ENCODE results near the gene TCF7L2.

Gene TCF7L2

GRCh38 chr10:112957640-112958092 is 7.6 kb downstream of the TCF7L2 start:
- TF ChIP-seq POLR2A (IDR thresholded peaks at IDR 0.05; ENCODE audit: low read depth, low read length) (no peak), TAF1 (IDR thresholded peaks at IDR 0.05; ENCODE audit: borderline replicate concordance, low read depth, low read length) (no peak), POLR2AphosphoS5 (IDR thresholded peaks at IDR 0.05; ENCODE audit: low read depth, low read length) (no peak)
- DNase-seq (ENCODE audit: insufficient read length), result no peak
- no peak for FAIRE-seq

GRCh38 chr10:112958275-112958995 is 8.4 kb downstream of the TCF7L2 start:
- FAIRE-seq (no peak), DNase-seq (ENCODE audit: insufficient read length) (no peak)
- no peak for TF ChIP-seq POLR2AphosphoS5 (IDR thresholded peaks at IDR 0.05; ENCODE audit: low read depth, low read length)
- no peak for TF ChIP-seq POLR2A (IDR thresholded peaks at IDR 0.05; ENCODE audit: low read depth, low read length)
- TF ChIP-seq TAF1 (IDR thresholded peaks at IDR 0.05; ENCODE audit: borderline replicate concordance, low read depth, low read length), result no peak

DNA sequence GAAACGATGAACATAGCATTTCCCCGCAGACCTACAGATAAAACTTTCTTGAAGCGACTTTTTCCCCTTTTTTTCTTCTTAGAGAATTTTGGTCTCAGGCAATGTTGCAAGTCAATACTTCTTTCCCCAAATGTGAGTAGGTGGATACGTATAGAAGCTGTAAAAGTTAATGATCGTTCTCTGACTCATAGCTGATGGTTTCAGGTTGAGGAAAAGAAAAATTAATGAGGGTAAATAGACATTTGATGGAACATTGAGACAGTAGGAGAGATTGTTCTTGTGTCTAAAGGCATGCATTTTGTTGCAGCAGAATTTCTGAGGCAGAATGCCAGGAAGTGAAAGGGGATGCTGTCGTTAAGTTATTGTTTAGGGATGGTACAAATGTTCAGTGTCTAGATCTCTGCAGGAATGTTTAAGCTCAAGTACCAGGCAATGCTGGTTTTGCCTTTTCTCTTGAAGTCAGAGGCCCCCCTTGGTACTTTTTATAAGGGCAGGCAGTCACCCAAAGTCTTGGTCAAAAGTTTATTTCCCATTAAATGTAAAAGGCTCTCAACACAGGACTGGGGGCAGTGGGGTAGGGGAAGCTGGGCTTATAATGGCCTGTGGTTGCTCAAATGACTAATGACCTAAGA is 9.3 kb downstream of the TCF7L2 start:
- no peak for DNase-seq (ENCODE audit: insufficient read length)
- FAIRE-seq, result no peak
- no peak for TF ChIP-seq POLR2A (IDR thresholded peaks at IDR 0.05; ENCODE audit: low read depth, low read length)
- no peak for TF ChIP-seq TAF1 (IDR thresholded peaks at IDR 0.05; ENCODE audit: borderline replicate concordance, low read depth, low read length)
- no peak for TF ChIP-seq POLR2AphosphoS5 (IDR thresholded peaks at IDR 0.05; ENCODE audit: low read depth, low read length)

- no peak for DNase-seq (ENCODE audit: insufficient read length)
- TF ChIP-seq POLR2AphosphoS5 (IDR thresholded peaks at IDR 0.05; ENCODE audit: low read depth, low read length) (no peak), POLR2A (IDR thresholded peaks at IDR 0.05; ENCODE audit: low read depth, low read length) (no peak), TAF1 (IDR thresholded peaks at IDR 0.05; ENCODE audit: borderline replicate concordance, low read depth, low read length) (no peak)
- FAIRE-seq, result no peak
These were observed 10.2 kb downstream of the TCF7L2 start for GRCh38 chr10:112960151-112960681.

GRCh38 chr10:112961609-112962008 is 11.6 kb downstream of the TCF7L2 start:
- DNase-seq (ENCODE audit: insufficient read length), result no peak
- no peak for TF ChIP-seq POLR2A (IDR thresholded peaks at IDR 0.05; ENCODE audit: low read depth, low read length)
- TF ChIP-seq TAF1 (IDR thresholded peaks at IDR 0.05; ENCODE audit: borderline replicate concordance, low read depth, low read length), result no peak
- TF ChIP-seq POLR2AphosphoS5 (IDR thresholded peaks at IDR 0.05; ENCODE audit: low read depth, low read length), result no peak
- FAIRE-seq, result no peak

DNA sequence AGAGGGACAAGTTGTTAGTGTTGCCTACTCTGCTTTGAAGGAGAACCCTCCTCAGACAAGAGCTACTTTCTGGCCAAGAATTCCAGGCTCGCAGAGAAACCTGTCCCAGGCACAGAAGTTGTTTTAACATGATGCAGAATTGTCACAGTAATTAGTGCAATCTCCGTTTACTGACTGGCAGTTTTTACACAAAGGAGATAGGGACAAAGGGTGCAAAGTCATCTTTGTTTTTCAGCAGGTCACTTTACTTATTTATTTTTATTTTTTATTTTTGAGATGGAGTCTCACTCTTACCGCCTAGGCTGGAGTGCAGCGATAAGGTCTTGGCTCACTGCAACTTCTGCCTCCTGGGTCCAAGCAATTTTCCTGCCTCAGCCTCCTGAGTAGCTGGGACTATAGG is 12.3 kb downstream of the TCF7L2 start:
- no peak for FAIRE-seq
- TF ChIP-seq POLR2AphosphoS5 (IDR thresholded peaks at IDR 0.05; ENCODE audit: low read depth, low read length) (no peak), POLR2A (IDR thresholded peaks at IDR 0.05; ENCODE audit: low read depth, low read length) (no peak), TAF1 (IDR thresholded peaks at IDR 0.05; ENCODE audit: borderline replicate concordance, low read depth, low read length) (no peak)
- DNase-seq (ENCODE audit: insufficient read length), result no peak

- DNase-seq (ENCODE audit: insufficient read length) (no peak), FAIRE-seq (no peak)
- no peak for TF ChIP-seq TAF1 (IDR thresholded peaks at IDR 0.05; ENCODE audit: borderline replicate concordance, low read depth, low read length)
- TF ChIP-seq POLR2A (IDR thresholded peaks at IDR 0.05; ENCODE audit: low read depth, low read length), result no peak
These were observed 13.8 kb downstream of the TCF7L2 start for GRCh38 chr10:112963835-112964234.

DNA sequence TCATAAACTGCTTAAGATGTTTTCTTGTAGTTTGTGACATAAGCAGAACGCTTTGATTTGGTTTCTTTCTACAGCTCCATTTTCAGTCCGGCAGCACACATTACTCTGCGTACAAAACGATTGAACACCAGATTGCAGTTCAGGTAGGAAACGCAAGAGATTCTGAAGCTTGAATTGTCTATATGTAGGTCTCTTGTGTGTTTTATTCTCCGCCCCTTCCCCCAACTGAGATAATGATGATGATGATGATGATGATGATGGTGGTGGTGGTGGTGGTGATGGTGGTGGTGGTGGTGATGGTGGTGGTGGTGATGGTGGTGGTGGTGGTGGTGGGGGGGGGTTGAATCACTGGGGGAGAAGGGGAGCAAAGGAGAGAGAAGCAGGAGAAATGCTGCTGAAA is 14.4 kb downstream of the TCF7L2 start:
- DNase-seq (ENCODE audit: insufficient read length) (no peak), FAIRE-seq (no peak)
- TF ChIP-seq POLR2A (IDR thresholded peaks at IDR 0.05; ENCODE audit: low read depth, low read length) (no peak), POLR2AphosphoS5 (IDR thresholded peaks at IDR 0.05; ENCODE audit: low read depth, low read length) (no peak), TAF1 (IDR thresholded peaks at IDR 0.05; ENCODE audit: borderline replicate concordance, low read depth, low read length) (no peak)

DNA sequence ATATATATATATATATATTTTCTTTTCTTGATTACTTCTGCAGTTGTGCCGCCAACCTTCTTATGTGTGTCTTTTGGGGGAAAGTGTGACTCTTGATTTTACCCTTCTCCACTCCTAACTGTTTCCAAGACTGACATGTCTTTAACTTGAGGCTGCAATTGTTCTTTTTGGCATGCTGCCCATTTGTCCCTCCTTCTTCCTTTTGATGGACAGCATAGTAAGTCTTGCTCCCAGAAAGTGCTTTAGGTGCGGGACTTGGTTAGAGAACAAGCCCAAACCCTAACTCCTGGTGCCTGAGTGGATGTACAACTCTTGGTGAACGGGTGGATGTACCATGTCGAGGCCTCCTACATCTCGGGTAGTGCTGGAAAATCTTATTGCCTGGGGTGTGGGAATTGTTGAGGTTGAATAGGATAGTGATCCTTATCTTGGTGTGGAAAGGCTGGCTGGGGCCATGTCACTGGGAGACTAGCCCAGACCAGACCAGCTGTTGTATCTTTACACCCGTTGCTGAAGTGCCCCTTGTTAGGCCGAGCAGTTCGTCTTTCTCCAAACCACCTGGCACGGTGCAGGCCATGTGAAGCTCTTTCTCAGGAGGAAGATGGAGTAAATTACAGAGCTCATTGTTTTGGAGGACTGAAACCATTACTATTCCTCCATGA is 16.3 kb downstream of the TCF7L2 start:
- no peak for TF ChIP-seq POLR2AphosphoS5 (IDR thresholded peaks at IDR 0.05; ENCODE audit: low read depth, low read length)
- no peak for TF ChIP-seq POLR2A (IDR thresholded peaks at IDR 0.05; ENCODE audit: low read depth, low read length)
- no peak for TF ChIP-seq TAF1 (IDR thresholded peaks at IDR 0.05; ENCODE audit: borderline replicate concordance, low read depth, low read length)
- no peak for DNase-seq (ENCODE audit: insufficient read length)
- FAIRE-seq, result no peak

DNA sequence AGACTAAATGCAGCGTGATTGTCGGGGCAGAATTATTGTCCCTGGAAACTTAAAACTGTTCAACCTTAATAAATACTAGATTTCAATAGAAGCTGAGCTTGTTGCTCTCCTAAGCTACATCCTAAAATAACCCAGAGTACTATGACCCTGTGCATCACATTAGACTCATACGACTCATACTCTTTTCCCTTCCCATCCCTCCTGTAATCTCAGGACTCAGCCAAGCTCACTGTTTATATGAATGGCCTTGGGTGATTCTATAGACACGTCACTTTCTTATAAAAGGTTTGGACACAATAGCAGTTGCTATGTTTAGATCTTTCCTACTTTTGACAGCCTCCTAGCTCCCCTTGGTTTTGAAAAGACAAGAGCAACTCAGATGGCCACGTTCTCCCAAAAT is 17.2 kb downstream of the TCF7L2 start:
- DNase-seq (ENCODE audit: insufficient read length) (no peak), FAIRE-seq (no peak)
- TF ChIP-seq POLR2AphosphoS5 (IDR thresholded peaks at IDR 0.05; ENCODE audit: low read depth, low read length) (no peak), TAF1 (IDR thresholded peaks at IDR 0.05; ENCODE audit: borderline replicate concordance, low read depth, low read length) (no peak), POLR2A (IDR thresholded peaks at IDR 0.05; ENCODE audit: low read depth, low read length) (no peak)

DNA sequence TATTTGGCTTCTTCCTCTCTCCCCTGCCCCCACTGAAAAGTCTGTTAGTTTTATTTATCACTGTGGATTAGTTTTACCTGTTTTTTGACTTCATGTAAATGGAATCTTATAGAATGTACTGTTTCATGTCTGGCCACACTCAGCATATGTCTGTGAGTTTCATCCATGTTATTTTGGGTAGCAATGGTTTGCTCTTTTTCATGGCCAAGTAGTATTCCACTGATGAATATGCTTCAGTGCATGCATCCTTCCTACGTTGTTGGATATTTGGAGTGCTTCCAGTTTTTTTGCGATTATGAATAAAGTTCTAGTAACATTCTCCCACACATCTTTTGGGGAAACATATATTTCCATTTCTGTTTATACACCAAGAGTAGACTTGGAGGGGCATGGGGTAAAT is 19.1 kb downstream of the TCF7L2 start:
- TF ChIP-seq TAF1 (IDR thresholded peaks at IDR 0.05; ENCODE audit: borderline replicate concordance, low read depth, low read length), result no peak
- no peak for TF ChIP-seq POLR2A (IDR thresholded peaks at IDR 0.05; ENCODE audit: low read depth, low read length)
- no peak for TF ChIP-seq POLR2AphosphoS5 (IDR thresholded peaks at IDR 0.05; ENCODE audit: low read depth, low read length)
- no peak for FAIRE-seq
- DNase-seq (ENCODE audit: insufficient read length), result no peak

Data from GM12892 (cell line).